ENCODE data around the gene SPEG.

DNA sequence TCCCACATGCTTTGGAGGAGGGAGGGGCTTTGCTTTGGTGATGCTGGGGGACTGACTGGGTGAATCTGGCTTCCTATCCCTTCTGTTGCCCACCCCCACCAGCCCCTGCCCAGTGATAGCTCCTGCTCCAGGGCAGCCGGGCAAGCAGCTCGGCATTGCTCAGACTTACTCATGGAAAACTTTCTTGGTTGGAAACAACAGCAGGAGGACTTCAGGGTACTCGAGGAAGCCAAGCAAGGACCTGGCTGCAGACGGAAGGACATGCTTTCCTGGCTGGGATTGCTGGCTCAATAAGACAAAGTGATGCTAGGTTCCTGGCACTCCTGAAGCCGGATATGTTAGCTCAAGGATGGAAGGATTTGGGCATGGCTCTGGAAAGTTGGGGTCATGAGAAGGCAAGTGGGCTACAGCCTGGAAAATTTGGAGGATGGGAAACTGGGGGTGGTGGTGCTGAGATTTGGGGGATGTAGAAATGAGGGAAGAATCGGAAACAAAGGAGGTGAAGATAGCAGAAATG lies 3.1 kb downstream of the SPEG start:
- TF ChIP-seq NR3C1 (IDR thresholded peaks at IDR 0.05) (no peak), CBX8 (IDR thresholded peaks at IDR 0.05) (no peak), PHF8 (IDR thresholded peaks at IDR 0.05; ENCODE audit: borderline replicate concordance, low read depth) (no peak), POLR2A (IDR thresholded peaks at IDR 0.05; ENCODE audit: low read length) (no peak), CHD2 (IDR thresholded peaks at IDR 0.05; ENCODE audit: low read length, partially characterized antibody) (no peak), EP300 (IDR thresholded peaks at IDR 0.05) (no peak), MAZ (IDR thresholded peaks at IDR 0.05; ENCODE audit: borderline replicate concordance, low read depth, low read length) (no peak), CEBPB (IDR thresholded peaks at IDR 0.05) (no peak), ELK1 (IDR thresholded peaks at IDR 0.05; ENCODE audit: low read depth, low read length) (no peak), SMC3 (IDR thresholded peaks at IDR 0.05) (no peak), RCOR1 (IDR thresholded peaks at IDR 0.05; ENCODE audit: low read depth, low read length) (no peak)
- TF ChIP-seq, protein P1, sequence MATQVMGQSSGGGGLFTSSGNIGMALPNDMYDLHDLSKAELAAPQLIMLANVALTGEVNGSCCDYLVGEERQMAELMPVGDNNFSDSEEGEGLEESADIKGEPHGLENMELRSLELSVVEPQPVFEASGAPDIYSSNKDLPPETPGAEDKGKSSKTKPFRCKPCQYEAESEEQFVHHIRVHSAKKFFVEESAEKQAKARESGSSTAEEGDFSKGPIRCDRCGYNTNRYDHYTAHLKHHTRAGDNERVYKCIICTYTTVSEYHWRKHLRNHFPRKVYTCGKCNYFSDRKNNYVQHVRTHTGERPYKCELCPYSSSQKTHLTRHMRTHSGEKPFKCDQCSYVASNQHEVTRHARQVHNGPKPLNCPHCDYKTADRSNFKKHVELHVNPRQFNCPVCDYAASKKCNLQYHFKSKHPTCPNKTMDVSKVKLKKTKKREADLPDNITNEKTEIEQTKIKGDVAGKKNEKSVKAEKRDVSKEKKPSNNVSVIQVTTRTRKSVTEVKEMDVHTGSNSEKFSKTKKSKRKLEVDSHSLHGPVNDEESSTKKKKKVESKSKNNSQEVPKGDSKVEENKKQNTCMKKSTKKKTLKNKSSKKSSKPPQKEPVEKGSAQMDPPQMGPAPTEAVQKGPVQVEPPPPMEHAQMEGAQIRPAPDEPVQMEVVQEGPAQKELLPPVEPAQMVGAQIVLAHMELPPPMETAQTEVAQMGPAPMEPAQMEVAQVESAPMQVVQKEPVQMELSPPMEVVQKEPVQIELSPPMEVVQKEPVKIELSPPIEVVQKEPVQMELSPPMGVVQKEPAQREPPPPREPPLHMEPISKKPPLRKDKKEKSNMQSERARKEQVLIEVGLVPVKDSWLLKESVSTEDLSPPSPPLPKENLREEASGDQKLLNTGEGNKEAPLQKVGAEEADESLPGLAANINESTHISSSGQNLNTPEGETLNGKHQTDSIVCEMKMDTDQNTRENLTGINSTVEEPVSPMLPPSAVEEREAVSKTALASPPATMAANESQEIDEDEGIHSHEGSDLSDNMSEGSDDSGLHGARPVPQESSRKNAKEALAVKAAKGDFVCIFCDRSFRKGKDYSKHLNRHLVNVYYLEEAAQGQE (IDR thresholded peaks at IDR 0.05), result no peak
- TF ChIP-seq, protein P2, sequence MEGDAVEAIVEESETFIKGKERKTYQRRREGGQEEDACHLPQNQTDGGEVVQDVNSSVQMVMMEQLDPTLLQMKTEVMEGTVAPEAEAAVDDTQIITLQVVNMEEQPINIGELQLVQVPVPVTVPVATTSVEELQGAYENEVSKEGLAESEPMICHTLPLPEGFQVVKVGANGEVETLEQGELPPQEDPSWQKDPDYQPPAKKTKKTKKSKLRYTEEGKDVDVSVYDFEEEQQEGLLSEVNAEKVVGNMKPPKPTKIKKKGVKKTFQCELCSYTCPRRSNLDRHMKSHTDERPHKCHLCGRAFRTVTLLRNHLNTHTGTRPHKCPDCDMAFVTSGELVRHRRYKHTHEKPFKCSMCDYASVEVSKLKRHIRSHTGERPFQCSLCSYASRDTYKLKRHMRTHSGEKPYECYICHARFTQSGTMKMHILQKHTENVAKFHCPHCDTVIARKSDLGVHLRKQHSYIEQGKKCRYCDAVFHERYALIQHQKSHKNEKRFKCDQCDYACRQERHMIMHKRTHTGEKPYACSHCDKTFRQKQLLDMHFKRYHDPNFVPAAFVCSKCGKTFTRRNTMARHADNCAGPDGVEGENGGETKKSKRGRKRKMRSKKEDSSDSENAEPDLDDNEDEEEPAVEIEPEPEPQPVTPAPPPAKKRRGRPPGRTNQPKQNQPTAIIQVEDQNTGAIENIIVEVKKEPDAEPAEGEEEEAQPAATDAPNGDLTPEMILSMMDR (IDR thresholded peaks at IDR 0.05), result no peak

Measured in A549 (cell line).